HG03565 (cell line): ENCODE data around the gene NME8.
"Not testable (repeated sequence)": the region's sequence is repeated elsewhere in the genome, so short reads cannot be mapped to it uniquely, and the experiment has no call there.

Experiments
- ATAC-seq: cut with Tn5 transposase; IDR thresholded peaks from one replicate; pipeline ENCODE4 v1.9.1; 2021; ENCODE audit warnings: mild to moderate bottlenecking, moderate library complexity; ENCODE audit not compliant: unreplicated experiment

The NME8 gene, protein sequence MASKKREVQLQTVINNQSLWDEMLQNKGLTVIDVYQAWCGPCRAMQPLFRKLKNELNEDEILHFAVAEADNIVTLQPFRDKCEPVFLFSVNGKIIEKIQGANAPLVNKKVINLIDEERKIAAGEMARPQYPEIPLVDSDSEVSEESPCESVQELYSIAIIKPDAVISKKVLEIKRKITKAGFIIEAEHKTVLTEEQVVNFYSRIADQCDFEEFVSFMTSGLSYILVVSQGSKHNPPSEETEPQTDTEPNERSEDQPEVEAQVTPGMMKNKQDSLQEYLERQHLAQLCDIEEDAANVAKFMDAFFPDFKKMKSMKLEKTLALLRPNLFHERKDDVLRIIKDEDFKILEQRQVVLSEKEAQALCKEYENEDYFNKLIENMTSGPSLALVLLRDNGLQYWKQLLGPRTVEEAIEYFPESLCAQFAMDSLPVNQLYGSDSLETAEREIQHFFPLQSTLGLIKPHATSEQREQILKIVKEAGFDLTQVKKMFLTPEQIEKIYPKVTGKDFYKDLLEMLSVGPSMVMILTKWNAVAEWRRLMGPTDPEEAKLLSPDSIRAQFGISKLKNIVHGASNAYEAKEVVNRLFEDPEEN

GRCh38 chr7:37848297-37848696 lies at the start of gene NME8:
TSS of gene NME8 (plus strand) at chr7:37848597. CDS start at chr7:37850267, 1,670 bp downstream.
- no peak for ATAC-seq

DNA sequence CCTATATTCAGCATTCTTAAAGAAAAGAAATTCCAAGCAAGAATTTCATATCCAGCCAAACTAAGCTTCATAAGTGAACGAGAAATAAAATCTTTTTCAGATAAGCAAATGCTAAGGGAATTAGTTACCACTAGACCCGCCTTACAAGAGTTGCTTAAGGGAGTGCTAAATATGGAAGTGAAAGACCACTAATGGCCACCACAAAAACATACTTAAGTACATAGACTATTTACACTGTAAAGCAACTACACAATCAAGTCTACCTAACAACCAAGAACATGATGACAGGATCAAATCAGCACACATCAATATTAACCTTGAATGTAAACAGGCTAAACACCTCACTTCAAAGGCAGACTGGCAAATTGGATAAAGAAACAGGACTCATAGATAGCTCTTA lies 42.2 kb upstream of the NME8 start:
- ATAC-seq: no peak

- not testable (repeated sequence) for ATAC-seq
These were observed 36.2 kb upstream of the NME8 start for GRCh38 chr7:37812161-37812580.

GRCh38 chr7:37815671-37816371 lies 32.6 kb upstream of the NME8 start:
- ATAC-seq: peak; percentile 92

DNA sequence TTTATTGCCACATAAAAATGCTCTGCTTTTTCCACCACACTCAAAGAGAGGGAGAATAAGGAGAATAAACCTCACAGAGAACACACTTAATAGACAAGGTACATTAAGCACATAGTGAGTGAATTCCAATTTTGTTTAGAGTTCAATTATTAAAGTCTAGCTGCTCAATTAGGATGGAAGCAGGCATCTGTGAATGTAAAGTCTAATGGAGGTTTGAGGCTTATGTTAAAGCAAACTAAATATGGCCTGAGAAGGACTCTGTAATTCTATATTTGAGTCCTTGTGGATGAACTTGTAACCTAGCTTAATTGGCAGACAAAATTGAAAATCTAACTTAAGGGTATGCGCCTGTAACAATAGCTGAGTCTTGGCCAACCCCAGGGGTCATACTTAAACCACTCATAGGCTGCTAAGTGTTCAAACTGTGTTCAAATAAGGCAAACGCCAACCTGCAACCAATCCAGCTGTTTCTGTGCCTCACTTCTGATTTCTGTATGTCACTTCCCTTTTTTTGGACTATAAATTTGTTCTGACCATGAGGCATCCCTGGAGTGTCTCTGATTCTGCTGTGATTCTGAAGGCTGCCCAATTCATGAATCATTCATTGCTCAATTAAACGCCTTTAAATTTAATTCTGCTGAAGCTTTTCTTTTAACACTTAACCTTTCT lies 31.3 kb upstream of the NME8 start:
- no peak for ATAC-seq

DNA sequence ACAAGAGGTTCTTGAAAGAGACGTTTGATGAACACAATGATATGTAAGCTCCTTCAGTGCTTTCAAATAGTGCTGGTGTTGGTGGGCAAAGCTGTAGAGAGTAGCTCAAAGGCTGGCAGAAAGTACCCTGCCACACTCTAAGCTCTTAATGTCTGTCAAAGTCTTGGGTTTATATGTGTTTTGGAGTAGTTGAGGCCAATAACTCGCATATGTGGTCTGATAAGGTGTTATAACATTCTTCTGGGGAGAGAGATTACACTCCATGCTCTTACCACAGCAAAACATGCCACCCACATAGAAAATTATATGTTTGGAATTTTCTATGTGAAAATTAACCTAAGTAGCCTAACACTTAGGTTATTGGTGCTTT lies 30.8 kb upstream of the NME8 start:
- no peak for ATAC-seq

- no peak for ATAC-seq
These were observed 30.2 kb upstream of the NME8 start for GRCh38 chr7:37817996-37818720.

GRCh38 chr7:37820708-37821468 lies 27.5 kb upstream of the NME8 start:
- ATAC-seq: peak; percentile 70

DNA sequence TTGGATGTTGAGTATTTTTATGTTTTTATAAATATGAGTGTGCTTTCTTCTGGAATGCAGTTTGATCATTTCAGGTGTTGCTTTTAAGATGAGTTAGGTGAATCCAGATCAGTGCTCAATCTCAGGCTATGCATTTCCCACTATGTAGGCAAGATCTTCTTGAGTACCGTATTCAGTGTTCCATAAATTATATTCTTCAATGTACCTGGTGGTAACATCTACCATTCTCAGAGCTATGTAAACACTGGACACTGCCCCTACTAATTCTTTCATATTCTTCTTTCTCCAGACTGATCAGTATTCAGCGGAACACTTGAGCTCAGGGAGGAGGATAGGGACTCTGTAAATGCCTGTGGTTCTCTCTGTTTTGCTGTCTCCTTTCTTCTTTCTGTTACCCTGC lies 25.5 kb upstream of the NME8 start:
- no peak for ATAC-seq

GRCh38 chr7:37823557-37823956 lies 24.8 kb upstream of the NME8 start:
- no peak for ATAC-seq

DNA sequence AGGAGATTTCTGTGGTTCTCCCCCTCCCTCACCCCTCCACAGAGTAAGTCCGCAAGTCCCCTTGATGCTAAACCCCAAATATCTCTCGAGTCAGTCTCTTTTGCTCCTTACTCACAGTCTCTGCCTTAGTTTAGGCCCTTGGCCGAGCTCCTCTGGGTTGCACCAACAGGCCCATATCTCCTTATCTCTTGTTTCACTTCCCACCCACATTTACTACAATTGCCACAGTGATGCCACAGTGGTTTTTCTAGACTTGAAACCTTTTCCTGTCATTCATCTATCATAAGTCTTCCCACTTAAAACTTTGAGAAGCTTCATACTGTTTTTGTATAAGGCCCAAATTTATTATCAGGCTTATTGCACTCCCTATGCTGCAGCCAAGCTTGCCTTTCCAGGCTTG lies 23.4 kb upstream of the NME8 start:
- ATAC-seq: no peak

- ATAC-seq: peak; percentile 61
These were observed 21.6 kb upstream of the NME8 start for GRCh38 chr7:37826825-37827224.

DNA sequence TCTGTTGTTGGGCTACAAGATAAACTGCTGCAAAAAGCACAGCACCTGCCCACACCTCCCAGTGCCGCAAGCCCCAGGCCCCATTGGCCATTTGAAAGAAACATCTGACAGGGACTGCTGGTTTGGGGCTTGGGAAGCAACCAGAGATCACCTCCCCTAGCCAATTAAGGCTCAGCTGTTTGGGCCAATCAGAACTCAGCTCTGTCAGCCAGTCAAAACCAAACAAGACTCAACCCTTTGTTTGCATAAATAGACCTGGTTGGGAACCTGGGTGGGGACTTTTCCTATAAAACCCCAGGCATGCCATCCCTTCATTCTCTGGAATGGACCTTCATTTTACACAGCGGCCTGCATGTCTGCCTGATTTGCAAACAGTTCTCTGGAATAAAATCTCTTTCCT lies 17.2 kb upstream of the NME8 start:
- ATAC-seq: no peak

DNA sequence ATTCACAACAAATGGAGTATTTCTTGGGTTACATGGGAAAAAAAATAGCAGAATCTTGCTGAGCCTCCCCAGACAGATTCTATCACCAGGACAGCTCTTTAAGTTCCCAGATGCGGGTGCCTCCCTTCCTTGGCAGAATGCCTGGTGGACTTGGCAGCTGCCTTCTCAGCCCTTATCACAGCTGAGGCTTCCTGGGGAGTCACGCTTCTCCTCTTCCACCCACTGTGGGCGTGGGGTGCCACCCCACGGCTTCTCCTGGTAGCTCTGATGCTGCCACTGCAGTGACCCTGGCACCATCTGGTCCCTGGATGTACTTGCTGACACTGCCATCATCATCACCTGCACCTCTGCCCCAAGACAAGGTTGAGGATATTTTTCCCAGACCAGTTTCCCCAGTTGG lies 16.2 kb upstream of the NME8 start:
- peak; percentile 59 for ATAC-seq

- no peak for ATAC-seq
These were observed 15.1 kb upstream of the NME8 start for GRCh38 chr7:37833107-37833817.

DNA sequence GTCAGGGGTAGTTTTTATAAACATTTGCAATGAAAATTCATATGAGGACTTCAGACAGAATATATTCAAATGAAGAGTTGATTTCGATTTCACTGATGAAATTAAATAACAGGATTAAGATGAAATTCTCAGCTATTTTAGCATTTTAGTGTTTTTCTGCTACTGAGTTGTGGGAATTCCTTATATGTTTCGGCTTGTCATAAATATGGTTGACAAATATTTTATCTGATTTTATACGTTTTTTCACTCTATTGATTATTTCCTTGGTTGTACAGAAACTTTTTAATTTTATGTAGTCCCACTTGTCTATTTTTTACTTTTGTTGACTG lies 14.6 kb upstream of the NME8 start:
- ATAC-seq: no peak

DNA sequence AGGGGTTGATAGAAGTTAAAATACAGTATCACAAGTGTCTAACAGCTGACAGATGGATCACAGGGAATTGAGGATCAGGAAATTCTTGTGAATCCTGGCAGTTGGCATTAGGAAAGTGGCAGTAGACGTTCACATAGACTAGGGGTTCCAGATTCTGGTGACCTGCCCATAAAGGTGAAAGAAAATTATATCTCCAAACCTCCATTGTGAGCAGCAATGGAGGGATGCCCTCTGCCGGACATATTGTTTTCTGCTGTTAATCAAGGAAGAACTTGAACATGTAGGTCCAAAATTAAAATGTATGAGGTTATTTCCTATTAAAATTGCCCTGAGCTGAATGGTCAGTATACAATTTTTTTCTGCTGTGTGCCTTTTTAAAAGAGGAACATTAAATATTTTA lies 5.1 kb downstream of the NME8 start:
- ATAC-seq: no peak

DNA sequence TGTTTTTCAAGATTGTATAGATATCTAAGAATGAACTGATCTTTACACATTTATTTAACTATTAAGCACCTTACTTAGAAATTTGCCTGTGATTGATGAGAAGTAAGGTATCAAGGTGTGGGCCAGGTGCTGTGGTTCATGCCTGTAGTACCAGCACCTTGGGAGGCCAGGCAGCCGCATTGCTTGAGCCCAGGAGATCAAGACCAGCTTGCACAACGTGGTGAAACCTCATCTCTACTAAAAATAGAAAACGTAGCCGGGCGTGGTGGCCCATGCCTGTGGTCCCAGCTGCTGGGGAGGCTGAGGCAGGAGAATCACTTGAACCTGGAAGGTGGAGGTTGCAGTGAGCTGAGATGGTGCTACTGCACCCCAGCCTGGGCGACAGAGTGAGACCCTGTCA lies 33.7 kb downstream of the NME8 start:
- ATAC-seq: no peak

DNA sequence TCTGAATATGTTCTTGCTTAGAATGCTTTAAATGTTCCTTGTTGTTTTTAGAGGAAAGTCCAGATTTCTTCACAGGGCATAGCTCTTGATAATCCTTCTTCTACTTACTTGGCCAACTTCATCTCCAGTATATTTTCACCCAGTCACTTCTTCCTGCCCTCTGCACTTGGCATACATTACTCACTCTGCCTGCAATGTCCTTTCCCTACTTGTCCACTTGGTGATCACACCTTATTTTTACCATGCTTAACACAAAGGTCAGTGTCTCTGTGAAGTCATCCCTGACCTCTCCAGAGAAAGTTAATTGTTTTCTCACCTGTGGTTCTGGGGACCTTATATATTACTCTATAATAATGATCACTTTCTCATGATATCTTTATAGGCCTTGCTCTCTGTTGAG lies 45.0 kb downstream of the NME8 start:
- ATAC-seq: no peak

- no peak for ATAC-seq
These were observed 46.3 kb downstream of the NME8 start for GRCh38 chr7:37894671-37895070.
